Measurements from ENCODE around the gene ROBO3. TPM values are rescaled to one million over a fixed set of nuclear protein-coding genes. Genes with fewer than 3 reads are reported as not detected.

ROBO3 gene
- total and polyA plus RNA-seq, 2 donors (not counting 1 experiment from before 2014, with no cell fraction given), result 1.0 to 7.4 TPM

DNA sequence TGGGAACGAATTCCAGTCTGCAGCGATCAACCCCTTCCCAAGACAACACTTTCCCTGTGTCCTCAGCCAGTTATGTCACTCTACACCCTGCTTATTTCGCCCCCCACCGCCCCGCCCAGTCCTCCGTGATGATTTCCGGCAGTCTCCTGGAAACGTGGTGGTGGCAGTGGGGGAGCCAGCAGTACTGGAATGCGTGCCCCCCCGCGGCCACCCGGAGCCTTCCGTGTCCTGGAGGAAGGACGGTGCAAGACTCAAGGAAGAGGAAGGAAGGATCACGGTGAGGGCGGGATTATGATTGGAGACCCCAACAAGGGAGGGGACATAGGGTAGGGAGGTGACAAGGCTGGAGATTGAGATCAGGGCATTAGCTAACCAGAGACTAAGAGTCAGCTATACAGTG, 4.1 kb downstream of the ROBO3 start:
- Histone ChIP-seq H3K79me2 (ENCODE audit: control insufficient read depth, insufficient read depth, low read length) (no peaks in the 10 kb centered on the region), H2AFZ (ENCODE audit: insufficient read depth, low read depth, low read length, poor library complexity, severe bottlenecking) (no peak overlapping the region), H4K20me1 (ENCODE audit: control insufficient read depth, insufficient read depth, low read length, poor library complexity, severe bottlenecking) (no peaks in the 10 kb centered on the region), H3K9ac (ENCODE audit: low read length) (no peak overlapping the region), H3K4me3 (ENCODE audit: control extremely low read depth in 1 of 5, extremely low read depth in 1 of 5, insufficient read depth in 1 of 5, low read depth in 2 of 5, low read length in 4 of 5) (no peak overlapping the region), H3K4me2 (replicated peaks; ENCODE audit: low read depth, low read length, poor library complexity, severe bottlenecking) (peak overlapping the region; percentile 25), H3K36me3 (replicated peaks in 1 of 2; ENCODE audit: control extremely low read depth in 1 of 2, control insufficient read depth in 1 of 2, extremely low read depth in 1 of 2, insufficient read depth in 2 of 2, low read length in 1 of 2) (no peaks in the 10 kb centered on the region), H3K9me3 (ENCODE audit: control extremely low read depth in 1 of 3, control insufficient read depth in 2 of 3, insufficient read depth in 1 of 3, low read length in 2 of 3) (peaks cover 0 to 43% (median 2%) of the 10 kb centered on the region in 3 donors), H3K4me1 (ENCODE audit: control insufficient read depth in 2 of 2, insufficient read depth in 2 of 2, low read length in 2 of 2) (peaks cover 35 to 43% of the 10 kb centered on the region in 2 donors), H3K27ac (ENCODE audit: low read length in 2 of 2) (no peak overlapping the region), H3K27me3 (replicated peaks in 1 of 4; ENCODE audit: control extremely low read depth in 1 of 4, control insufficient read depth in 3 of 4, insufficient read depth in 4 of 4, low read length in 3 of 4) (peaks cover 0 to 85% (median 55%) of the 10 kb centered on the region in 4 experiments)
- no peak overlapping the region for H3K4me3 Mint-ChIP-seq
- ATAC-seq (ENCODE audit: low read depth) (no peak), DNase-seq (no peak)
- peaks cover 84% of the 10 kb centered on the region for H3K27me3 Mint-ChIP-seq
- intact Hi-C loops (cut with micrococcal nuclease), result loop anchor here (5.0 kb wide), 1 partner anchor 67 kb away; the partner anchor contains the start of gene MSANTD2
- peaks cover 15% of the 10 kb centered on the region for H3K4me1 Mint-ChIP-seq
- 3% methylated on average over 14 of the region's 16 CpGs for WGBS (ENCODE audit: insufficient coverage)
- H3K9me3 Mint-ChIP-seq (ENCODE audit: insufficient read depth), result no peaks in the 10 kb centered on the region
- no peak overlapping the region for H3K27ac Mint-ChIP-seq
- TF ChIP-seq EZH2 (IDR thresholded peaks at IDR 0.05; ENCODE audit: borderline replicate concordance, insufficient read depth, low read depth, low read length, poor library complexity, severe bottlenecking), result no peak
- TF ChIP-seq, protein P1, sequence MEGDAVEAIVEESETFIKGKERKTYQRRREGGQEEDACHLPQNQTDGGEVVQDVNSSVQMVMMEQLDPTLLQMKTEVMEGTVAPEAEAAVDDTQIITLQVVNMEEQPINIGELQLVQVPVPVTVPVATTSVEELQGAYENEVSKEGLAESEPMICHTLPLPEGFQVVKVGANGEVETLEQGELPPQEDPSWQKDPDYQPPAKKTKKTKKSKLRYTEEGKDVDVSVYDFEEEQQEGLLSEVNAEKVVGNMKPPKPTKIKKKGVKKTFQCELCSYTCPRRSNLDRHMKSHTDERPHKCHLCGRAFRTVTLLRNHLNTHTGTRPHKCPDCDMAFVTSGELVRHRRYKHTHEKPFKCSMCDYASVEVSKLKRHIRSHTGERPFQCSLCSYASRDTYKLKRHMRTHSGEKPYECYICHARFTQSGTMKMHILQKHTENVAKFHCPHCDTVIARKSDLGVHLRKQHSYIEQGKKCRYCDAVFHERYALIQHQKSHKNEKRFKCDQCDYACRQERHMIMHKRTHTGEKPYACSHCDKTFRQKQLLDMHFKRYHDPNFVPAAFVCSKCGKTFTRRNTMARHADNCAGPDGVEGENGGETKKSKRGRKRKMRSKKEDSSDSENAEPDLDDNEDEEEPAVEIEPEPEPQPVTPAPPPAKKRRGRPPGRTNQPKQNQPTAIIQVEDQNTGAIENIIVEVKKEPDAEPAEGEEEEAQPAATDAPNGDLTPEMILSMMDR (IDR thresholded peaks at IDR 0.05), result no peak
- POLR2A ChIA-PET, result no interaction called here
- CTCF ChIA-PET, result interaction anchor here (0.6 to 1.1 kb wide), 4 partner anchors 11 to 267 kb away, joined by 3 to 6 read pairs (median 4); no protein-coding TSS in a partner anchor

GRCh38 chr11:124869856-124870387, 4.7 kb downstream of the ROBO3 start:
- H3K9me3 ChIP-seq (ENCODE audit: control extremely low read depth in 1 of 3, control insufficient read depth in 2 of 3, insufficient read depth in 1 of 3, low read length in 2 of 3), result peaks cover 0 to 40% (median 2%) of the 10 kb centered on the region in 3 donors

More at GRCh38 chr11:124869856-124870387, 4.7 kb downstream of the ROBO3 start:
- WGBS (ENCODE audit: insufficient coverage), result 51% methylated on average over 10 of the region's 14 CpGs
- Histone ChIP-seq H2AFZ (ENCODE audit: insufficient read depth, low read depth, low read length, poor library complexity, severe bottlenecking) (no peak overlapping the region), H3K4me1 (ENCODE audit: control insufficient read depth in 2 of 2, insufficient read depth in 2 of 2, low read length in 2 of 2) (peaks cover 35 to 39% of the 10 kb centered on the region in 2 donors), H3K9ac (ENCODE audit: low read length) (no peak overlapping the region), H3K27ac (ENCODE audit: low read length in 2 of 2) (no peak overlapping the region), H3K79me2 (ENCODE audit: control insufficient read depth, insufficient read depth, low read length) (no peaks in the 10 kb centered on the region), H3K4me2 (replicated peaks; ENCODE audit: low read depth, low read length, poor library complexity, severe bottlenecking) (no peak overlapping the region), H3K36me3 (replicated peaks in 1 of 2; ENCODE audit: control extremely low read depth in 1 of 2, control insufficient read depth in 1 of 2, extremely low read depth in 1 of 2, insufficient read depth in 2 of 2, low read length in 1 of 2) (no peaks in the 10 kb centered on the region), H4K20me1 (ENCODE audit: control insufficient read depth, insufficient read depth, low read length, poor library complexity, severe bottlenecking) (no peaks in the 10 kb centered on the region), H3K27me3 (replicated peaks in 1 of 4; ENCODE audit: control extremely low read depth in 1 of 4, control insufficient read depth in 3 of 4, insufficient read depth in 4 of 4, low read length in 3 of 4) (peaks cover 0 to 84% (median 50%) of the 10 kb centered on the region in 4 experiments), H3K4me3 (ENCODE audit: control extremely low read depth in 1 of 5, extremely low read depth in 1 of 5, insufficient read depth in 1 of 5, low read depth in 2 of 5, low read length in 4 of 5) (no peak overlapping the region)
- ATAC-seq (ENCODE audit: low read depth) (no peak), DNase-seq (no peak)
- CTCF ChIA-PET, result interaction anchor here (0.6 to 1.1 kb wide), 4 partner anchors 11 to 266 kb away, joined by 3 to 6 read pairs (median 4); no protein-coding TSS in a partner anchor
- intact Hi-C loops (cut with micrococcal nuclease), result loop anchor here (5.0 kb wide), 1 partner anchor 68 kb away; the partner anchor contains the start of gene MSANTD2
- Mint-ChIP-seq H3K27me3 (peaks cover 84% of the 10 kb centered on the region), H3K27ac (no peak overlapping the region), H3K4me3 (no peak overlapping the region), H3K4me1 (peaks cover 15% of the 10 kb centered on the region), H3K9me3 (ENCODE audit: insufficient read depth) (no peaks in the 10 kb centered on the region)
- TF ChIP-seq, protein P1 (IDR thresholded peaks at IDR 0.05), result no peak
- no peak for TF ChIP-seq EZH2 (IDR thresholded peaks at IDR 0.05; ENCODE audit: borderline replicate concordance, insufficient read depth, low read depth, low read length, poor library complexity, severe bottlenecking)
- POLR2A ChIA-PET, result no interaction called here
